Heart left ventricle (tissue), 13 donors: Measurements from ENCODE around the gene BOC.

Experiments
- POLR2A ChIP-seq, 2 donors: fragments of 450-650 bp; IDR thresholded peaks; one replicate each; pipeline ENCODE4 v1.6.1; 2017; ENCODE audit warnings: antibody characterized with exemption in 2 of 2, mild to moderate bottlenecking in 2 of 2, moderate library complexity in 2 of 2
- TF ChIP-seq, protein P1 (sequence below), 12 donors: fragments of 200-600 bp; sonication (generic) in 4 of 12; IDR thresholded peaks; one replicate each; pipeline versions ENCODE4 v1.5.0 to v1.8.0; 2018 to 2022; ENCODE audit warnings: antibody characterized with exemption in 12 of 12, mild to moderate bottlenecking in 5 of 12
- donor health status: ischemic (EF 13 %, LVEDD 7.1; RV severe dilation, severe dysfunction).
- donor health status: DM: no; HTN: yes; CAD: no.
- donor health status: DM: no; HTN: no; CAD: no.
- donor health status: ischemic (EF 25% LVEDD 6.9; RV normal size, moderate dysfunction).
- donor health status: ischemic (EF 25% LVEDD 5.7; RV mildly dilated, moderate dysfunction).
- donor health status: ischemic (EF 35%, LVEDD 5.7; RV mildly dilated, moderate dysfunction).
- donor health status: nonischemic (EF 11% LVEDD 7.7; RV severe dilation, severe dysfunction).
- donor health status: DM: yes; HTN: yes; CAD: no.
- donor health status: PGD.
- donor health status: ischemic (EF 29% LVEDD 5.4; RV normal size, mild dysfunction).
- donor health status: nonischemic (EF 23%, LVEDD 6.1; RV moderate dilation, normal function).

- TF ChIP-seq, protein P1, sequence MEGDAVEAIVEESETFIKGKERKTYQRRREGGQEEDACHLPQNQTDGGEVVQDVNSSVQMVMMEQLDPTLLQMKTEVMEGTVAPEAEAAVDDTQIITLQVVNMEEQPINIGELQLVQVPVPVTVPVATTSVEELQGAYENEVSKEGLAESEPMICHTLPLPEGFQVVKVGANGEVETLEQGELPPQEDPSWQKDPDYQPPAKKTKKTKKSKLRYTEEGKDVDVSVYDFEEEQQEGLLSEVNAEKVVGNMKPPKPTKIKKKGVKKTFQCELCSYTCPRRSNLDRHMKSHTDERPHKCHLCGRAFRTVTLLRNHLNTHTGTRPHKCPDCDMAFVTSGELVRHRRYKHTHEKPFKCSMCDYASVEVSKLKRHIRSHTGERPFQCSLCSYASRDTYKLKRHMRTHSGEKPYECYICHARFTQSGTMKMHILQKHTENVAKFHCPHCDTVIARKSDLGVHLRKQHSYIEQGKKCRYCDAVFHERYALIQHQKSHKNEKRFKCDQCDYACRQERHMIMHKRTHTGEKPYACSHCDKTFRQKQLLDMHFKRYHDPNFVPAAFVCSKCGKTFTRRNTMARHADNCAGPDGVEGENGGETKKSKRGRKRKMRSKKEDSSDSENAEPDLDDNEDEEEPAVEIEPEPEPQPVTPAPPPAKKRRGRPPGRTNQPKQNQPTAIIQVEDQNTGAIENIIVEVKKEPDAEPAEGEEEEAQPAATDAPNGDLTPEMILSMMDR (IDR thresholded peaks at IDR 0.05) = no peak
- TF ChIP-seq POLR2A (IDR thresholded peaks at IDR 0.05) = no peak
Measured at GRCh38 chr3:113163152-113163551, 48.2 kb upstream of the BOC start.
